Activated CD8-positive, alpha-beta T cell treated with anti-CD3 and anti-CD28 coated beads, Interleukin-2, amount 10 ng/mL, durations not matched to agents 7 days and 5 days (primary cell): ENCODE results near the gene TNKS1BP1. TPM values are rescaled to one million over a fixed set of nuclear protein-coding genes. Genes with fewer than 3 reads are reported as not detected.

Experiments used
- ATAC-seq: fragments of 150-1000 bp; cut with Tn5 transposase; one replicate; pipeline ENCODE4 v1.10.0; 2021; ENCODE audit warnings: moderate library complexity
- CTCF ChIA-PET: fragments of 350-600 bp; sonication (Branson Sonifier 250); formaldehyde crosslinking; loops from one replicate; lab custom pipeline; 2021; ENCODE audit warnings: antibody characterized with exemption; lab: Charles Lee
- POLR2A ChIA-PET: fragments of 350-600 bp; sonication (Branson Sonifier 250); formaldehyde crosslinking; loops from one replicate; lab custom pipeline; 2021; ENCODE audit warnings: antibody characterized with exemption; lab: Charles Lee
- DNase-seq: peaks from one replicate; pipeline ENCODE4 v3.0.0-alpha.2; 2020
- H3K27ac Mint-ChIP-seq: one replicate; pipeline ENCODE4 v1.8.0; 2021; ENCODE audit warnings: mild to moderate bottlenecking, mixed read lengths
- H3K27me3 Mint-ChIP-seq: one replicate; pipeline ENCODE4 v1.8.0; 2021; ENCODE audit warnings: low read depth, mixed read lengths
- H3K36me3 Mint-ChIP-seq: one replicate; pipeline ENCODE4 v1.8.0; 2021; ENCODE audit warnings: low read depth, mixed read lengths
- H3K4me1 Mint-ChIP-seq: one replicate; pipeline ENCODE4 v1.8.0; 2021; ENCODE audit warnings: low read depth, mixed read lengths
- H3K4me3 Mint-ChIP-seq: one replicate; pipeline ENCODE4 v1.8.0; 2021; ENCODE audit warnings: mild to moderate bottlenecking, mixed read lengths
- H3K9me3 Mint-ChIP-seq: one replicate; pipeline ENCODE4 v1.8.0; 2022; ENCODE audit warnings: mixed read lengths; ENCODE audit not compliant: insufficient read depth
- total RNA-seq, 2 experiments: library from RNA; stranded (reverse); gene quantifications; one replicate each; pipeline ENCODE4 v1.2.3, GENCODE V29; 2021

The TNKS1BP1 gene
- total RNA-seq, 2 experiments from 2014 or later: 10.5 to 10.9 TPM

- ChIA-PET POLR2A (no interaction called here), CTCF (interaction anchor here (0.6 to 1.6 kb wide), 4 partner anchors 18 to 55 kb away, joined by 3 to 6 read pairs (median 3); no protein-coding TSS in a partner anchor)
- Mint-ChIP-seq H3K4me3 (no peak overlapping the region), H3K27me3 (peaks cover 17% of the 10 kb centered on the region), H3K9me3 (no peaks in the 10 kb centered on the region), H3K4me1 (peaks cover 2% of the 10 kb centered on the region), H3K27ac (no peak overlapping the region), H3K36me3 (no peaks in the 10 kb centered on the region)
- ATAC-seq (peak; percentile 44), DNase-seq (peak; percentile 40)
These were observed 46.7 kb downstream of the TNKS1BP1 start for GRCh38 chr11:57277845-57278720.

- ChIA-PET CTCF (interaction anchor here (1.0 to 1.6 kb wide), 4 partner anchors 17 to 183 kb away, joined by 3 to 6 read pairs (median 3); no protein-coding TSS in a partner anchor), POLR2A (no interaction called here)
- peaks cover 2% of the 10 kb centered on the region for H3K4me1 Mint-ChIP-seq
- no peak overlapping the region for H3K27ac Mint-ChIP-seq
- no peak overlapping the region for H3K4me3 Mint-ChIP-seq
- peaks cover 17% of the 10 kb centered on the region for H3K27me3 Mint-ChIP-seq
- H3K9me3 Mint-ChIP-seq: no peaks in the 10 kb centered on the region
- ATAC-seq: no peak
- DNase-seq: no peak
- no peaks in the 10 kb centered on the region for H3K36me3 Mint-ChIP-seq
These were observed 47.6 kb downstream of the TNKS1BP1 start for GRCh38 chr11:57276971-57277675.

- peaks cover 17% of the 10 kb centered on the region for H3K27me3 Mint-ChIP-seq
- no peak overlapping the region for H3K27ac Mint-ChIP-seq
- no peaks in the 10 kb centered on the region for H3K9me3 Mint-ChIP-seq
- CTCF ChIA-PET: interaction anchor here (1.0 to 1.6 kb wide), 5 partner anchors 17 to 182 kb away, joined by 3 to 6 read pairs (median 3); no protein-coding TSS in a partner anchor
- ATAC-seq (no peak), DNase-seq (no peak)
- POLR2A ChIA-PET: no interaction called here
- H3K4me1 Mint-ChIP-seq: peaks cover 2% of the 10 kb centered on the region
- no peak overlapping the region for H3K4me3 Mint-ChIP-seq
- H3K36me3 Mint-ChIP-seq: no peaks in the 10 kb centered on the region
These were observed 48.4 kb downstream of the TNKS1BP1 start for GRCh38 chr11:57276169-57276970.

GRCh38 chr11:57275582-57275981, 49.2 kb downstream of the TNKS1BP1 start:
- ChIA-PET CTCF (interaction anchor here (0.6 to 1.3 kb wide), 3 partner anchors 26 to 659 kb away, joined by 3 read pairs; no protein-coding TSS in a partner anchor), POLR2A (no interaction called here)
- Mint-ChIP-seq H3K36me3 (no peaks in the 10 kb centered on the region), H3K9me3 (no peaks in the 10 kb centered on the region), H3K27me3 (peaks cover 17% of the 10 kb centered on the region), H3K4me3 (no peak overlapping the region), H3K4me1 (peaks cover 2% of the 10 kb centered on the region), H3K27ac (no peak overlapping the region)
- ATAC-seq (no peak), DNase-seq (no peak)

- peaks cover 2% of the 10 kb centered on the region for H3K4me1 Mint-ChIP-seq
- ATAC-seq: no peak
- peaks cover 17% of the 10 kb centered on the region for H3K27me3 Mint-ChIP-seq
- ChIA-PET POLR2A (interaction anchor here (0.5 kb wide), 1 partner anchor 320 kb away, joined by 3 read pairs; no protein-coding TSS in a partner anchor), CTCF (interaction anchor here (0.6 kb wide), 1 partner anchor 658 kb away, joined by 3 read pairs; no protein-coding TSS in a partner anchor)
- no peak overlapping the region for H3K27ac Mint-ChIP-seq
- no peaks in the 10 kb centered on the region for H3K36me3 Mint-ChIP-seq
- no peaks in the 10 kb centered on the region for H3K9me3 Mint-ChIP-seq
- no peak for DNase-seq
- no peak overlapping the region for H3K4me3 Mint-ChIP-seq
These were observed 49.8 kb downstream of the TNKS1BP1 start for GRCh38 chr11:57274904-57275498.

- ATAC-seq (no peak), DNase-seq (no peak)
- H3K9me3 Mint-ChIP-seq: no peaks in the 10 kb centered on the region
- H3K4me3 Mint-ChIP-seq: no peak overlapping the region
- peaks cover 2% of the 10 kb centered on the region for H3K4me1 Mint-ChIP-seq
- H3K36me3 Mint-ChIP-seq: no peaks in the 10 kb centered on the region
- ChIA-PET POLR2A (no interaction called here), CTCF (no interaction called here)
- peaks cover 9% of the 10 kb centered on the region for H3K27me3 Mint-ChIP-seq
- no peak overlapping the region for H3K27ac Mint-ChIP-seq
These were observed 51.2 kb downstream of the TNKS1BP1 start for GRCh38 chr11:57273448-57274058.

- ATAC-seq (no peak), DNase-seq (no peak)
- Mint-ChIP-seq H3K4me3 (no peak overlapping the region), H3K36me3 (no peaks in the 10 kb centered on the region), H3K9me3 (peaks cover 8% of the 10 kb centered on the region), H3K27me3 (no peaks in the 10 kb centered on the region), H3K4me1 (no peaks in the 10 kb centered on the region), H3K27ac (no peak overlapping the region)
- ChIA-PET CTCF (interaction anchor here (1.0 to 1.5 kb wide), 2 partner anchors 20 to 429 kb away, joined by 3 to 4 read pairs; no protein-coding TSS in a partner anchor), POLR2A (no interaction called here)
These were observed 55.2 kb downstream of the TNKS1BP1 start for GRCh38 chr11:57269571-57270021.

- CTCF ChIA-PET: no interaction called here
- Mint-ChIP-seq H3K9me3 (peaks cover 8% of the 10 kb centered on the region), H3K36me3 (no peaks in the 10 kb centered on the region), H3K4me1 (no peaks in the 10 kb centered on the region), H3K27me3 (peaks cover 2% of the 10 kb centered on the region), H3K4me3 (no peak overlapping the region), H3K27ac (no peak overlapping the region)
- ATAC-seq (no peak), DNase-seq (no peak)
- POLR2A ChIA-PET: no interaction called here
These were observed 58.6 kb downstream of the TNKS1BP1 start for GRCh38 chr11:57266157-57266556.

- POLR2A ChIA-PET: no interaction called here
- Mint-ChIP-seq H3K27ac (no peak overlapping the region), H3K27me3 (peaks cover 2% of the 10 kb centered on the region), H3K36me3 (no peaks in the 10 kb centered on the region), H3K4me3 (no peak overlapping the region), H3K4me1 (no peaks in the 10 kb centered on the region), H3K9me3 (peaks cover 8% of the 10 kb centered on the region)
- no peak for DNase-seq
- CTCF ChIA-PET: interaction anchor here (1.8 kb wide), 1 partner anchor 14 kb away, joined by 4 read pairs; no protein-coding TSS in a partner anchor
- ATAC-seq: no peak
These were observed 61.4 kb downstream of the TNKS1BP1 start for GRCh38 chr11:57263351-57263750.

- Mint-ChIP-seq H3K4me3 (no peak overlapping the region), H3K4me1 (no peaks in the 10 kb centered on the region), H3K27me3 (peaks cover 2% of the 10 kb centered on the region), H3K36me3 (no peaks in the 10 kb centered on the region), H3K27ac (no peak overlapping the region), H3K9me3 (peaks cover 8% of the 10 kb centered on the region)
- ChIA-PET POLR2A (no interaction called here), CTCF (interaction anchor here (1.8 kb wide), 1 partner anchor 12 kb away, joined by 4 read pairs; no protein-coding TSS in a partner anchor)
- ATAC-seq (no peak), DNase-seq (no peak)
These were observed 62.6 kb downstream of the TNKS1BP1 start for GRCh38 chr11:57262157-57262556.
